Measurements from ENCODE around the gene PLCB2.

Gene PLCB2

GRCh38 chr15:40301467-40302179 lies 6.1 kb downstream of the PLCB2 start:
- DNase-seq: no peak

GRCh38 chr15:40300771-40301170 lies 7.0 kb downstream of the PLCB2 start:
- no peak for DNase-seq

DNA sequence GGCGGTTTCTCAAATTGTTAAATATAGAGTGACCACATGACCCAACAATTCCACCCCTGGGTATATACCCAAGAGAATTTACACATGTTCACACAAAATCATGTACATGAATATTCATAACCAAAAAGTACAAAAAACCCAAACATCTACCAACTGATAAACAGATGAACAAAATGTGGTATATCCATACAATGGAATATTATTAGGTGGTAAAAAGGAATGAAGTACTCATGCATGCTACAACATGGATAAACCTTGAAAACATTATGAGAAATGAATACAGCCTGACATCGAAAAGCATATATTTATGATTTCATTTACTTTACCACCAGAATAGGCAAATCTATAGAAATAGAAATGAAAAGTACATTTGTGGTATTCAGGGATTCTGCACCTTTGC lies 7.4 kb downstream of the PLCB2 start:
- no peak for DNase-seq

DNA sequence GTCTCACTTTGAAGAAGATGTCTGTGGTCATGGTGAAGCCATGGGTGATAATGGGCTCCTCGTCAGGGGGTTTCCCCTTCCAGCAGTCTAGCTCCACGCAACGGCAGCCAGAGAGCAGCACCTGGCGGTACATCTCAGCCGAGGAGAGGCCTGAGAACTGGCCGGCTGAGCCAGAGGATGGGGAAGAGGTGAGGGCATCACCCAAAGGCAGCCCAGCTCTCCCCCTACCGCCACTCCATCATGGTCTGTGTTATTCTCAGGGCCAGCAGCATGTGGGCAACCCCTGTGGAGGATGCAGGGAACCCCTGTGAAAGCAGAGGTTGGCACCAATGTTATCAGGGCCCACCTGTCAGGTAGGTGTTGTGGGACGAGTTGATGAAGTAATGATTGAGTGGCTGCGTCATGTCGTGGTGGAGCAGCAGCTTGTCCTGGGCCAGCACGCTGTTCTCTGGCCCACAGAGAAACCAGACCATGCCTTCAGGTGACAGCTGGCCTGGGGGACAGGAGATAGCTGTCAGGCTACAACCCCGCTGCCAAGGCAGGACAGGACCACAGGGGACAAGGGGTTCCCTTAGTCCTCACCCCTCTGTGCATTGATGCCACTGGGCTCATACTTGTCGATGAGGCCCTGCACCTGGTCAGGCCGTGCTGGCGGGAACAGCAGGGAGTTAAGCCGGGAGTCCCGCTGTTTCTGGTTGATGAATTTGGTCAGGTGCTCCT lies 9.4 kb downstream of the PLCB2 start:
- DNase-seq: no peak

GRCh38 chr15:40297356-40297755 lies 10.4 kb downstream of the PLCB2 start:
- no peak for DNase-seq

- no peak for DNase-seq
These were observed 11.0 kb downstream of the PLCB2 start for GRCh38 chr15:40296561-40297230.

DNA sequence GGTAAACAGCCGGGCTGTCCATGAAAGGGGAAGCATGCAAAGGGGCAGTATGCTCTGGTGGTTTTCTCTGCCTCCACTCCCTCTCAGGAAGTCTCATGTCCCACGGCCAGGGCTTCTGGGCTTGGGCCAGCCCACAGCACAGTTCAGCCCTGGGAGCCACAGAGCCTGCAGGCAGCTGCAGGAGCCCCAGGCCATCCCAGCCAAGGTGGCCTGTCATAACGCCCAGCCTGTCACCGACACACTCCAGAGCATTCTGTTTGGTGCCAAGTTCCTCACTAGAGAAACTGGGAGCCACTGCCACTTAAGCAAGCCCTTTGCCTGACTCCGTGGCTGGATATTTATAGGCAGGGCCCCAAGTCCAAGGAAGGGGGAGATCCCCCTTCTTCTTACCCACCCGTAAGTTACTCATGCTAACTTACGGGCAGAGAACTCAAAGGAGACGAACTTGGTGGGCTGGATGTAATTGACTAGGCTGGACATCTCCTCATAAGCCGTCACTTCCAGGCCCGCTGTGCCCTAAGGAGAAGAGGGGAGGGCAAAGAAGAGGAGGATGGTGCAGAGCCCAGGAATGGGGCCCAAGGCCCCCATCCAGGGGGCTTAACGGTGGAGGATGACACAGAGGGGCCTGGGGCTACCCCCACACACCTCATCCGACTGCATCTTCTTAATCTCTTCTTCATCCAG lies 11.7 kb downstream of the PLCB2 start:
- DNase-seq: no peak

- no peak for DNase-seq
These were observed 12.4 kb downstream of the PLCB2 start for GRCh38 chr15:40295297-40295696.

DNA sequence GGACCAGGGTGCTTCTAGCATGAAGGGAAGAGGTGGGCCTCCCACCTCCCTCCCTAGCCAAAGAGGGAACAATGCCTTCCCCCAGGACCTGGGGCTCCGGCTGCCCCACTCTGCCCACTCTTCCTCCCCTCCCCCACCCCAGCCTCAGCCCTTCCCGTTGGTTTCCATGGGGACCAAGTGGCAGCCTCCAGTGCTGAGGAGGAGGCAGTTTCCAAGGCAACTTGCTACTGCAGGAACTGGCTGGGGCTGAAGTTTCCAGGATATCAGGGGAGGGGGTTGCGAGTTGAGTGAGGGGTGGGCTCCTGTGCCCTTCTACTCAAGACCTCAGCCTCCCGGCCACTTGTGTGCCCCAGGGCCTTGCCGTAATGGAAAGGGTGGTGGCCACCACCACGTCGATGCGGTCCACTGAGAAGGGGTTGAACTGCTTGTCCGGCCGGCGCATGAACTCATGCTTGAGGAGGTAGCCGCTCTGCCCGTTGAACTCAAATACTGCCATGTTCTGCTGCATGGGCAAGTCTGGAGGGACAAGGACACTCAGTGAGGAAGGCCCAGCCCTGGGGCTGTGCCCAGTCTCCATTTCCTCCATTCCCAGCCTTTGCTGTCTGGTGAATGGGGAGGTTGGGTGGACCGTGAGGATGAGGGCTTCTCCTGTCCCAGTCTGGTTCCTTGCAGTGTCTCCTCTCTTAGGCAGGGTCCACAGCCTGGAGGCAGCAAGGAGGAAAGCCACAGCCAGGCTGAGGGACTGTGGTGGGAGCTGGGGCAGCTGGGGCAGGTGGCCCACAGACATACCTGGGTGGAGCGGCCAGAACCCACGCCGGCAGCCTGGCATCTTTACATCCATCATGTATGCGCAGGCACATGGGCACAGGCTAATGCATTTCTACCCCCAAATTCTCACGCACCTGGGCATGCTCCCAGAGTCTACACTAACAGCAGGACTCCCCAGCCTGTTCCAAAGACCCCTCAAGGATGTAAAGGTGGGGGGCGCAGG lies 13.5 kb downstream of the PLCB2 start:
- DNase-seq: no peak

DNA sequence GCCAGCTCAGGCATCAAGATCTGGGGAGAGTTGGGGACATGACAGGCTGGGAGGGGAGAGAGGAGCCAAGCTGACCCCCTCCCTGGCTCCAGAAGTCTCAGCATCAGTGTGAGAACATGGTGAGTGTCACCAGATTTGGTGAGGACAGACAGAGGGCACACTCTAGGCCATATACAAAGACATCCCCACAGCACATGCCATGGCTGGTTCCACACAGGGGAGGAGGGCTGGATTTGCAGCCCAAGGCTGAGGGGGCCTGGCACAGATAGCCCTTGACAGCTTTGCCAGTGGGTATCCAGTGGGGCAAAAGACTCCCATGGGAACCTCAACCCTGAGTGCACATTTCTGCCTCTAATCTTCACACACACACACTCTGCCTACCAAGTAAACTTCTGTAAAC lies 14.7 kb downstream of the PLCB2 start:
- DNase-seq: no peak

GRCh38 chr15:40292246-40292645 lies 15.5 kb downstream of the PLCB2 start:
- no peak for DNase-seq

DNA sequence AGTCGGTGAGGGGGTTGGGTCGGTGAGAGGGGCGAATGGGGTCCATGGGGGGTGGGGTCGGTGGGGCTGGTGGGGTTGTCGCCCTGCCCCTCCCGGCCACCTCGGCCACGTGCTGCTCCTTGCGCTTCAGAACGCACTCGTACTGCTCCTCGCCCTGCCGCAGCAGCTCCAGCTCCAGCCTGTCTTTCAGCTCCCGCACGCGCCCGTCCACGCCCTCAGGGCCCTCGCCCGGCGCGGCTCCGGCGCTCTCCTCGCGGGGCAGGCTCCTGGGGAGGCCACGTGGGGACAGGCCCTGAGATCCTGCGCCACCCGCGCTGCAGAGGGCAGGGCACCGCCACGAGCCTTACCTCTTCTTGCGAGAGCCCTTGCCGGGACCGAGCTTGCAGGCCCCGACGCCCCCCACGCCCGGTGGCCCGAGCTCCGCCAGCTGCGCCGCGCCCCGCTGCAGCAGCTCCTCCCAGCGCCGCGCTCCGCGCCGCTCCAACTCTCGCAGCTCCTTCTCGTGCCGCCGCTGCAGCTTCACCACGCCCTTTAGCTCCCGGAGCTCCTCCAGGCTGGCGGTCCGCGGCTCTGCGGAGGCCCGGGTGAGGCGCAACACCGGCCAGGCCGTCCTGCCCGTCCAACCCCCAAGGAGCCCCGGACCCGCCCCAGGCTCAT lies 16.7 kb downstream of the PLCB2 start:
- no peak for DNase-seq

GRCh38 chr15:40290545-40290917 lies 17.2 kb downstream of the PLCB2 start:
- DNase-seq: no peak

- DNase-seq: no peak
These were observed 18.5 kb downstream of the PLCB2 start for GRCh38 chr15:40289140-40289775.

GRCh38 chr15:40287968-40288367 lies 19.8 kb downstream of the PLCB2 start:
- no peak for DNase-seq

DNA sequence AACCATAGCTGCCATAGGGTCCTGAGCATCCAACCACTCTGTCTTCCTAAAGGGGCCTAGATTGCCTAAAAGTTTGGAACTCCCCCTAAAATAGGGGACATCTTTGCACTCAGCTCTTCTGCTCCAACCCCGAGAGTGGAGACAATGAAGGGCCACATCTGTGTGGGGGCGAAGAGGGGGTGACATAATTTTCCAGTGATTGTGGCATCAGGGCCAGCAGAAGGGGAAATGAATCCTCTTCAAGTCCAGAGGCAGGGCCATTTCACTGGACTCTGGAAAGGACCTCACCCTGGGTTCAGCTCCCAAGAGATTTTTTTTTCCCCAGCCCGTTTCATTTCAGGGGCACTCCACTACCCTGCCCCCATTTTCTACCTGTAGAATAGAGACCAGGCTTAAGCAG lies 20.2 kb downstream of the PLCB2 start:
- DNase-seq: no peak

DNA sequence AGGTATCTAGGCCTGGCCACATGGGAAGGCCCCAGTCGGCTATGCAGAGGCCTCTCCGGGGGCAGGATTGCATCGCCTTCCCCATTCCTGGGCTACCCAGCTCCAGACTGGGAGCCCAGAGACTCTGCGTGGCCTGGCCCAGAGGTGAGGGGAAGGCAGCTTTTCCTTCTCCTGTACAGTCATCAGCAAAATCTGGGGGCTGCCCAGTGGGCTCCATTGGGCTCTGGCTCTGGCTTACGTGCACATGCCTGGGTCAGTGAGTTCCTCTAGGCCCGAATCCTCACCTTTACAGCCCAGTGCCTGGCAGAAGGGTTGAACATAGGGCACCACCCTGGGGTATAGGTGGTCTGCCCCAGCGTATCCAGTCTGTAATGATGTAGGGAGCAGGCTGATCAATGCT lies 20.9 kb downstream of the PLCB2 start:
- DNase-seq: no peak

- DNase-seq: no peak
These were observed 21.6 kb downstream of the PLCB2 start for GRCh38 chr15:40286061-40286532.

DNA sequence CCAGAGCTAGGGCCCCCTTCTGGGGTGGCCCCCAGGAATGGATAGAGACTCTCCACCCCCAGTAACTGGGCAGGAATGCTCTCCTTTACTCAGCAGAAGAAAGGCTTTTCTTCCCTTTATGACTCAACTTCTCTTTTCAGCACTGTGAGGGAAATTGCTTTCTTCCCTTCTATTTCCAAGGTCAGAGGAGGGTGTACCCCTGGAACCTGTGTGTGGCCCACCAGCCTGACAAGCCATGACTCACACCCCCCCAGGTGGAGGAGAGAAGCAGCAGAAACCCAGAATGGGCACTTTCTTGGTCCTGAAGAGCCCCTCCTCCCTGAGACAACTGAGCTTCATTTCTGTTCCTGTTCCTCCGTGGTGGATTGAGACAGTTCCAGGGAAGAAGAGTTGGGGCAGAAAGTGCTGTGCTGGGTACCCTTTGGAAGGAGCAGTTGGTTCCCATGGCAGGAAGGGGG lies 22.2 kb downstream of the PLCB2 start:
- DNase-seq: no peak

DNA sequence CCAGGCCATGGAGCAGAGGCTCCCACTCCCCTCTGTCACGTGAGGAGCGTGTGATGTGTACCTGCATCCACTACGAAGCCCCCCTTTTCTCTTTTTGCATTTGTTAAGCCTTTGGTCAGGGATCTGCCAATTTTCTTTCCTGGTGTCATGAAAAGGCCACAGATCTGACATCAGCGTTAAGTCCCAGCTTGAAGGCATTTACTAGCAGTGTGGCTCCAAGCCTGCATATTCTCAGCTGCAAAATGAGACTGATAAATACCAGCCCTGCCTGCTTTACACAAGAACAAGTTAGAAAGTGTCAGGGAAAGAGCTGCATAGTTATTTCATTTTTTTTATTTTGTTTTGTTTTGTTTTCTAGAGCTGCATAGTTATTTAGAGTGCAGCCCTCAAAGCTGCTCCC lies 22.6 kb downstream of the PLCB2 start:
- no peak for DNase-seq
